ENCODE measurements around the gene IGLL5.
A peak's percentile ranks its signal among the peaks of the same experiment; 100 is the strongest.

Gene IGLL5

DNA sequence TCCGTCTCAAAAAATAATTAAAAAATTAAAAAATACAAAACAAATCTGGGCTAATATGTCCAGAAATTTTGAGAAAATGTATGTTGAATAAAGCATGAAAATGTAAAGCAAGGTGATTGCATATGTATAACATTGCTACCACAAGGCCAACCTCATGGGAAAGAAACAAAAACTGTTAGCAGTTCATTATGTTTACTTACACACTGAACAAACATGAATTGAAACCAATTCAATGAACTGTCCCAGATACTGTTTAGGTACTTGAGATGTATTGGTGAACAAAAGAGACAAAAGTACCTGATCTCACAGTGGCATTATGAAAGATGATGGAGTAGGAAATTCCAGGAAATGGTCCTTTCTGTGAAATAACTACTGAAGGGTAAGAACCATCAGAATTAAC is 43.8 kb upstream of the IGLL5 start:
- no peak for DNase-seq (ENCODE audit: extremely low spot score)
- ChIA-PET CTCF (no interaction called here), POLR2A (no interaction called here)
- TF ChIP-seq FOXA1 (IDR thresholded peaks at IDR 0.05) (no peak), BHLHE40 (IDR thresholded peaks at IDR 0.05; ENCODE audit: borderline replicate concordance) (no peak), ARNT (IDR thresholded peaks at IDR 0.05) (no peak), LEF1 (IDR thresholded peaks at IDR 0.05; ENCODE audit: borderline replicate concordance) (no peak), FOXM1 (IDR thresholded peaks at IDR 0.05; ENCODE audit: borderline replicate concordance) (no peak), FOXK2 (IDR thresholded peaks at IDR 0.05) (no peak), HDGF (IDR thresholded peaks at IDR 0.05; ENCODE audit: borderline replicate concordance) (no peak), L3MBTL2 (conservative IDR thresholded peaks at IDR 0.05) (no peak), CTBP1 (IDR thresholded peaks at IDR 0.05; ENCODE audit: borderline replicate concordance) (no peak), TARDBP (IDR thresholded peaks at IDR 0.05) (no peak), ZNF384 (IDR thresholded peaks at IDR 0.05) (no peak), ELF4 (IDR thresholded peaks at IDR 0.05) (no peak), SUZ12 (IDR thresholded peaks at IDR 0.05) (no peak), NFRKB (IDR thresholded peaks at IDR 0.05) (no peak), SP1 (IDR thresholded peaks at IDR 0.05) (no peak)
- TF ChIP-seq, protein P1, sequence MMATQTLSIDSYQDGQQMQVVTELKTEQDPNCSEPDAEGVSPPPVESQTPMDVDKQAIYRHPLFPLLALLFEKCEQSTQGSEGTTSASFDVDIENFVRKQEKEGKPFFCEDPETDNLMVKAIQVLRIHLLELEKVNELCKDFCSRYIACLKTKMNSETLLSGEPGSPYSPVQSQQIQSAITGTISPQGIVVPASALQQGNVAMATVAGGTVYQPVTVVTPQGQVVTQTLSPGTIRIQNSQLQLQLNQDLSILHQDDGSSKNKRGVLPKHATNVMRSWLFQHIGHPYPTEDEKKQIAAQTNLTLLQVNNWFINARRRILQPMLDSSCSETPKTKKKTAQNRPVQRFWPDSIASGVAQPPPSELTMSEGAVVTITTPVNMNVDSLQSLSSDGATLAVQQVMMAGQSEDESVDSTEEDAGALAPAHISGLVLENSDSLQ (IDR thresholded peaks at IDR 0.05), result no peak

DNA sequence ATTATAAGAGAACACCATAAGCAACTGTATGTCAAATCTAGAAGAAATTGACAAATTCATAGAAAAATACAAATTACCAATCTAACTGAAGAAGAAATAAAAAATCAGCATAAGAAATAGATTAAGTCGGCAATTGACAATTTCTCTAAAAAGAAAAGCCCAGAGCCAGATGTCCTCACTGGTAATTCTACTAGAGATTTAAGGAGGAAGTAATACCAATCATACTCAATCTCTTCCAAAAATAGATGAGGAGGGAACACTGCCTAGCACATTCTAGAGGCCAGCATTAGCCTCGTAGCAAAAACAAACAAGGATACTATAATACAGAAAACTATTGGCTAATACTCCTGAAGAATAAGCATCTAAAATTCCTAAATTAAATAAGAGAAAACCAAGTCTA is 40.4 kb upstream of the IGLL5 start:
- TF ChIP-seq TARDBP (IDR thresholded peaks at IDR 0.05), result no peak
- TF ChIP-seq L3MBTL2 (conservative IDR thresholded peaks at IDR 0.05), result no peak
- TF ChIP-seq CTBP1 (IDR thresholded peaks at IDR 0.05; ENCODE audit: borderline replicate concordance), result no peak
- no peak for TF ChIP-seq FOXK2 (IDR thresholded peaks at IDR 0.05)
- TF ChIP-seq ELF4 (IDR thresholded peaks at IDR 0.05), result no peak
- TF ChIP-seq, protein P1 (IDR thresholded peaks at IDR 0.05), result no peak
- no peak for DNase-seq (ENCODE audit: extremely low spot score)
- POLR2A ChIA-PET, result no interaction called here
- CTCF ChIA-PET, result interaction anchor here (1.3 to 3.1 kb wide), 3 partner anchors 8 to 110 kb away, joined by 4 to 10 read pairs (median 6); no protein-coding TSS in a partner anchor

DNA sequence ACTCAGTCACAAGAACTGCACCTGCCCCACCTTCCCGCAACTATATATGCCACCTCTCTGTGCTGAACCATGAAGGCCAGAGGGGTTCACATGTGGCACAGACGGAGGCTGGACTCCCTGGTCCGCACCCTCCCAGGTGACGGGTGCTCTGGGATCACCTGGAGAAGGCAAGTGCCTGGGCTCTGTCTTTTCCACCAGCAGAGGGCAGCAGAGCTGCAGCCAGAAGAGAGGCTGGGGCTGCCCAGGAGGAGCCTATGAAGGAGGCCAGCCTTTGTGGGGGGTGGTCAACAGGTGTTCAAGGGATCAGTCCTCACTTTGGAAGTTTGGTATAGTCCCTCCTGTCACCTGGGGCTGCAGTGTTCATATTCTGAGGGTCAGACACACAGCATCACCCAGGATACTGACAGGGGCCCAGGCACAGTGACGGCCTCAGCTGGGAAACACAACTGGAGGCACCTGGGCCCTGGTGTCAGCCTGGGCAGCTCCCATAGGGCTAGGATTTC is 39.2 kb upstream of the IGLL5 start:
- ChIA-PET CTCF (interaction anchor here (0.6 to 3.1 kb wide), 11 partner anchors 16 to 385 kb away, joined by 3 to 14 read pairs (median 5); no protein-coding TSS in a partner anchor), POLR2A (no interaction called here)
- TF ChIP-seq NFRKB (IDR thresholded peaks at IDR 0.05) (no peak), HDGF (IDR thresholded peaks at IDR 0.05; ENCODE audit: borderline replicate concordance) (no peak), TARDBP (IDR thresholded peaks at IDR 0.05) (no peak), SP1 (IDR thresholded peaks at IDR 0.05) (no peak), FOXM1 (IDR thresholded peaks at IDR 0.05; ENCODE audit: borderline replicate concordance) (no peak), LEF1 (IDR thresholded peaks at IDR 0.05; ENCODE audit: borderline replicate concordance) (no peak), FOXK2 (IDR thresholded peaks at IDR 0.05) (no peak), CTBP1 (IDR thresholded peaks at IDR 0.05; ENCODE audit: borderline replicate concordance) (no peak), BHLHE40 (IDR thresholded peaks at IDR 0.05; ENCODE audit: borderline replicate concordance) (no peak), ELF4 (IDR thresholded peaks at IDR 0.05) (no peak), SUZ12 (IDR thresholded peaks at IDR 0.05) (no peak), ZNF384 (IDR thresholded peaks at IDR 0.05) (no peak)
- peak; percentile 78 for DNase-seq (ENCODE audit: extremely low spot score)

DNA sequence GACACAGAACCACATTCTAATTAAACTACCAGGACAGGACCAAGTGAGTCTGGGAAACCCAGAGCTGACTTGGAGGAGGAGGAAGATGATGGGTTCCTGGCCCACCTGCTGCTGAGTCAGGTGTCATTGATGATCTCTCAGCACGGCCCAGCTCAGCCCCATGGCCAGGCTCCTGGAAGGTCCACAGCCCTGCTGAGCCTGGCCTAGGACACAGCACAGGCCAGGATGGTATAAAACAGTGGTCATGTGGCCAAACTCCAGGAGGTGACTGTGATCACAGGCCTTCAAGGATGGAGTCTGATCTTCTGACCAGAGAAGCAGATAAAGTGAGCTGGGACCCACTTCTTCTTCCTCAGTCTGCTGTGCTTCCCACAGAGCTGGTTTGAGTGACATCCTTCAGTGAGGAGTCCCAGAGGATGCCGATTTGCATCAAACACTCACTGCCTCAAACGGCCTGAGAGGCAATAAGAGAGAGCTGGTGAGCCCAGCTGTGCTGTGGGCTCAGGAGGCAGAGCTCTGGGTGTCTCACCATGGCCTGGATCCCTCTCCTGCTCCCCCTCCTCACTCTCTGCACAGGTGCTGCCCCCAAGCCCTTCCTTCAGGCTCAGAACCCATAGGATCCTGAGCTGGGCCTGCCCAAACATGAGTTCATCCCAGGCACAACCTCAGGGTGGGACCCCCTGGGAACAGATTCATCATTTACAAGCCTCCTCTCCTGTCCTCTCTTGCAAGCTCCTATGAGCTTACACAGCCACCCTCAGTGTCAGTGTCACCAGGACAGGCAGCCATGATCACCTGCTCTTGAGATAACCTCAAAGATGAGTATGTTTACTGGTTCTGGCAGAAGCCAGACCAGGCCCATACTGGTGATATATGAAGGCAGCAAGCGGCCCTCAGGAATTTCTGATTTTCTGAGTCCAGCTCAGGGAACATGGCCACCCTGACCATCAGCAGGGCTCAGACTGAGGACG is 37.7 kb upstream of the IGLL5 start:
- CTCF ChIA-PET, result interaction anchor here (0.6 to 2.1 kb wide), 7 partner anchors 10 to 938 kb away, joined by 3 to 14 read pairs (median 3); no protein-coding TSS in a partner anchor
- no peak for DNase-seq (ENCODE audit: extremely low spot score)
- POLR2A ChIA-PET, result no interaction called here
- no peak for TF ChIP-seq FOXK2 (IDR thresholded peaks at IDR 0.05)
- TF ChIP-seq SUZ12 (IDR thresholded peaks at IDR 0.05), result no peak
- no peak for TF ChIP-seq BHLHE40 (IDR thresholded peaks at IDR 0.05; ENCODE audit: borderline replicate concordance)
- TF ChIP-seq L3MBTL2 (conservative IDR thresholded peaks at IDR 0.05), result no peak
- TF ChIP-seq FOXM1 (IDR thresholded peaks at IDR 0.05; ENCODE audit: borderline replicate concordance), result no peak

DNA sequence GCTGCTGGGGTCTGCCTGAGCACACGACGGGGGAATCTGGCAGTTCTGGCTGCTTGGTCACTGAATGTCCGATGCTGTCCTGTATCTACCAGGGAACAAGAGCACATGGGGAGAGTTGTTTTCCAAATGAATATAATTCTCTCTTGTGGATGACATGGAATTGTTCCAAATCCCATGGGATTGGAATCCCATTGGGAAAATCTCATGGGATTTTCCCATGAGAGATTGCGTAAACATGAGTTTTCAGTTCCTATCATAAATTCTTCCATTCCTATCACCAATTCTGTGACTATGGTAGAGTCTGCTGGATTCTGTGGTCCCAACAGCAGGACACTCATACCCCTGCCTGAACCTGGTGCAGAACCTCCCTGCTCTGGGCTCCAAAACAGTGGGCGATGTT is 35.6 kb upstream of the IGLL5 start:
- no peak for DNase-seq (ENCODE audit: extremely low spot score)
- TF ChIP-seq NFRKB (IDR thresholded peaks at IDR 0.05) (no peak), FOXA1 (IDR thresholded peaks at IDR 0.05) (no peak), FOXM1 (IDR thresholded peaks at IDR 0.05; ENCODE audit: borderline replicate concordance) (no peak)
- ChIA-PET CTCF (interaction anchor here (1.1 kb wide), 1 partner anchor 32 kb away, joined by 4 read pairs; no protein-coding TSS in a partner anchor), POLR2A (no interaction called here)

DNA sequence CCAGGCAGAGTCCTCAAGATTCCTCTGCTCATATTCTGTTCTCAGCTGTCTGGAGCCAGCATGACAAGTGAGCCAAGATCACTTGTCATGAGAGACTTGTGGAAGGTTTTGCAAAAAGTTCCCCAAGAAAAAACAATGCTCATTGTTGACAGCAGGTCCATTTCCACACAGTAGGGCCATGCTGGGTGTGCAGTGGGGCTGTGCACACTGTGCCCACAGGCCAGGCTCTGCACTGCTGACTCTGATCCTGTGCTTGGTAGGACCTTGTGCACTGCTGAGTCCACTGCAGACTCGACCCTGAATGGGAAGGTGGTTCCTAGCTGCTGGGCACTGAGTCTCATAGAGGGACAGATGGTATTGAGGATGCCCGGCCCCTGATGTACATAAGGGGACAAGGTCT is 33.9 kb upstream of the IGLL5 start:
- ChIA-PET CTCF (no interaction called here), POLR2A (no interaction called here)
- TF ChIP-seq SUZ12 (IDR thresholded peaks at IDR 0.05) (no peak), L3MBTL2 (conservative IDR thresholded peaks at IDR 0.05) (no peak), ZNF384 (IDR thresholded peaks at IDR 0.05) (no peak), CTBP1 (IDR thresholded peaks at IDR 0.05; ENCODE audit: borderline replicate concordance) (no peak), TARDBP (IDR thresholded peaks at IDR 0.05) (no peak), ELF4 (IDR thresholded peaks at IDR 0.05) (no peak), FOXM1 (IDR thresholded peaks at IDR 0.05; ENCODE audit: borderline replicate concordance) (no peak), ARNT (IDR thresholded peaks at IDR 0.05) (no peak), SP1 (IDR thresholded peaks at IDR 0.05) (no peak), FOXA1 (IDR thresholded peaks at IDR 0.05) (no peak), LEF1 (IDR thresholded peaks at IDR 0.05; ENCODE audit: borderline replicate concordance) (no peak), HDGF (IDR thresholded peaks at IDR 0.05; ENCODE audit: borderline replicate concordance) (no peak), BHLHE40 (IDR thresholded peaks at IDR 0.05; ENCODE audit: borderline replicate concordance) (no peak)
- TF ChIP-seq, protein P1 (IDR thresholded peaks at IDR 0.05), result no peak
- DNase-seq (ENCODE audit: extremely low spot score), result no peak

Measured in HEK293T (cell line).